ENCODE results near the gene ZNF273. TPM values are rescaled to one million over a fixed set of nuclear protein-coding genes. Genes with fewer than 3 reads are reported as not detected.
A peak's percentile ranks its signal among the peaks of the same experiment; 100 is the strongest.
"Not testable (repeated sequence)": the region's sequence is repeated elsewhere in the genome, so short reads cannot be mapped to it uniquely, and the experiment has no call there.

Gene ZNF273
- total RNA-seq, 4 donors from 2014 or later, result 3.0 to 19.8 (median 13.2) TPM

GRCh38 chr7:64947252-64948000, 44.4 kb downstream of the ZNF273 start:
- peaks cover 0 to 16% (median 9%) of the 10 kb centered on the region in 4 donors for H3K4me1 ChIP-seq
- peak overlapping the region; percentile 5 to 47 (median 22) for H3K4me3 ChIP-seq
- no peak for DNase-seq (ENCODE audit: low spot score in 2 of 2)
- WGBS, 2 donors, result 2% methylated on average over 29 to 38 of the region's 59 CpGs
- TF ChIP-seq, protein P1, sequence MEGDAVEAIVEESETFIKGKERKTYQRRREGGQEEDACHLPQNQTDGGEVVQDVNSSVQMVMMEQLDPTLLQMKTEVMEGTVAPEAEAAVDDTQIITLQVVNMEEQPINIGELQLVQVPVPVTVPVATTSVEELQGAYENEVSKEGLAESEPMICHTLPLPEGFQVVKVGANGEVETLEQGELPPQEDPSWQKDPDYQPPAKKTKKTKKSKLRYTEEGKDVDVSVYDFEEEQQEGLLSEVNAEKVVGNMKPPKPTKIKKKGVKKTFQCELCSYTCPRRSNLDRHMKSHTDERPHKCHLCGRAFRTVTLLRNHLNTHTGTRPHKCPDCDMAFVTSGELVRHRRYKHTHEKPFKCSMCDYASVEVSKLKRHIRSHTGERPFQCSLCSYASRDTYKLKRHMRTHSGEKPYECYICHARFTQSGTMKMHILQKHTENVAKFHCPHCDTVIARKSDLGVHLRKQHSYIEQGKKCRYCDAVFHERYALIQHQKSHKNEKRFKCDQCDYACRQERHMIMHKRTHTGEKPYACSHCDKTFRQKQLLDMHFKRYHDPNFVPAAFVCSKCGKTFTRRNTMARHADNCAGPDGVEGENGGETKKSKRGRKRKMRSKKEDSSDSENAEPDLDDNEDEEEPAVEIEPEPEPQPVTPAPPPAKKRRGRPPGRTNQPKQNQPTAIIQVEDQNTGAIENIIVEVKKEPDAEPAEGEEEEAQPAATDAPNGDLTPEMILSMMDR (IDR thresholded peaks at IDR 0.05), result no peak
- TF ChIP-seq EP300 (IDR thresholded peaks at IDR 0.05) (no peak), POLR2A (IDR thresholded peaks at IDR 0.05) (no peak)
- no peaks in the 10 kb centered on the region for H3K36me3 ChIP-seq
- no peak overlapping the region for H3K27ac ChIP-seq
- H3K27me3 ChIP-seq, result peaks cover 0 to 36% of the 10 kb centered on the region in 2 donors
- no peaks in the 10 kb centered on the region for H3K9me3 ChIP-seq

DNA sequence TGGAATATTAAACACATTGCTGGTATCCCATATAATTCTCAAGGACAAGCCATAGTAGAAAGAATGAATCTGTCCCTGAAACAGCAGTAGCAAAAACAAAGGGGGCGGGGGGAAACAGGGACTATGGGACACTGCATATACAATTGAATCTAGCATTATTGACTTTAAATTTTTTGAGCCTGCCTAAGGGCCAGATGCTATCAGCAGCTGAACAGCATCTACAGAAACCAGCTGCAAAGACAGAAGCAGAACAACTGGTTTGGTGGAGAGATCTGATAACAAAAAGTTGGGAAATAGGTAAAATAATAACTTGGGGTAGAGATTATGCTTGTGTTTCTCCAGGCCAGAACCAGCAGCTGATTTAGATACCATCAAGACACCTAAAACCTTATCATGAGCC, 45.7 kb downstream of the ZNF273 start:
- not testable (repeated sequence) for H3K4me3 ChIP-seq; H3K36me3 ChIP-seq; DNase-seq (ENCODE audit: low spot score in 2 of 2); H3K9me3 ChIP-seq; H3K27ac ChIP-seq
- Histone ChIP-seq H3K27me3 (peaks cover 0 to 36% of the 10 kb centered on the region in 2 donors), H3K4me1 (peaks cover 0 to 16% (median 9%) of the 10 kb centered on the region in 4 donors)
- 93 to 100% methylated on average over 1 of the region's 1 CpG for WGBS, 2 donors

GRCh38 chr7:64950673-64951072, 47.6 kb downstream of the ZNF273 start:
- not testable (repeated sequence) for H3K9me3 ChIP-seq; H3K27ac ChIP-seq; H3K36me3 ChIP-seq; H3K4me3 ChIP-seq; DNase-seq (ENCODE audit: low spot score in 2 of 2)
- peaks cover 0 to 16% (median 9%) of the 10 kb centered on the region in 4 donors for H3K4me1 ChIP-seq
- WGBS, 2 donors, result 41 to 53% methylated on average over 9 of the region's 9 CpGs
- peaks cover 0 to 30% of the 10 kb centered on the region in 2 donors for H3K27me3 ChIP-seq

- peaks cover 0 to 23% of the 10 kb centered on the region in 2 donors for H3K27me3 ChIP-seq
- TF ChIP-seq, protein P1 (IDR thresholded peaks at IDR 0.05), result peak; percentile 68 to 82 (median 79)
- no peak for TF ChIP-seq POLR2A (IDR thresholded peaks at IDR 0.05)
- no peaks in the 10 kb centered on the region for H3K36me3 ChIP-seq
- peak in 1 of 2 donors; percentile 56 for DNase-seq (ENCODE audit: low spot score in 2 of 2)
- H3K27ac ChIP-seq, result no peak overlapping the region
- H3K4me1 ChIP-seq, result peaks cover 0 to 16% (median 9%) of the 10 kb centered on the region in 4 donors
- H3K9me3 ChIP-seq, result no peaks in the 10 kb centered on the region
- 5 to 6% methylated on average over 1 of the region's 1 CpG for WGBS, 2 donors
- H3K4me3 ChIP-seq, result no peak overlapping the region
These were observed 48.3 kb downstream of the ZNF273 start for GRCh38 chr7:64951250-64951848.

- TF ChIP-seq POLR2A (IDR thresholded peaks at IDR 0.05) (no peak), EP300 (IDR thresholded peaks at IDR 0.05) (no peak)
- TF ChIP-seq, protein P1 (IDR thresholded peaks at IDR 0.05), result no peak
- Histone ChIP-seq H3K27ac (no peak overlapping the region), H3K4me3 (no peak overlapping the region), H3K36me3 (no peaks in the 10 kb centered on the region), H3K9me3 (no peaks in the 10 kb centered on the region), H3K27me3 (no peaks in the 10 kb centered on the region), H3K4me1 (no peaks in the 10 kb centered on the region)
- no peak for DNase-seq (ENCODE audit: low spot score in 2 of 2)
- 69 to 81% methylated on average over 2 to 3 of the region's 3 CpGs for WGBS, 2 donors
These were observed 56.1 kb downstream of the ZNF273 start for GRCh38 chr7:64959072-64959747.

GRCh38 chr7:64965594-64965993, 62.5 kb downstream of the ZNF273 start:
- Histone ChIP-seq H3K4me1 (no peaks in the 10 kb centered on the region), H3K27ac (no peak overlapping the region), H3K27me3 (no peaks in the 10 kb centered on the region), H3K9me3 (peaks cover 0 to 11% (median 1%) of the 10 kb centered on the region in 4 donors), H3K4me3 (no peak overlapping the region), H3K36me3 (no peaks in the 10 kb centered on the region)
- TF ChIP-seq POLR2A (IDR thresholded peaks at IDR 0.05) (no peak), EP300 (IDR thresholded peaks at IDR 0.05) (no peak)
- TF ChIP-seq, protein P1 (IDR thresholded peaks at IDR 0.05), result no peak
- no peak for DNase-seq (ENCODE audit: low spot score in 2 of 2)
